SK-N-SH (cell line): ENCODE data around the gene MANEAL. TPM values are rescaled to one million over a fixed set of nuclear protein-coding genes. Genes with fewer than 3 reads are reported as not detected.

Source experiments
- CTCF ChIA-PET: fragments of 300-600, 350-600 bp; formaldehyde crosslinking; extraction: SDS; loops from one replicate; lab custom pipeline; 2021; lab: Yijun Ruan, JAX
- POLR2A ChIA-PET: fragments of 350-600 bp; sonication (Branson Sonifier 250); formaldehyde crosslinking; extraction: SDS; loops from one replicate; lab custom pipeline; 2020; ENCODE audit warnings: antibody characterized with exemption, inconsistent platforms; lab: Yijun Ruan, JAX
- DNase-seq: peaks from one replicate; pipeline ENCODE4 v3.0.0; 2012
- H2AFZ ChIP-seq: fragments of 200-600 bp; sonication (generic); 2 replicates; pipeline ENCODE4 v1.8.1; 2016; ENCODE audit warnings: antibody characterized with exemption, mild to moderate bottlenecking, low read depth
- H3F3A ChIP-seq: fragments of 200-600 bp; sonication (generic); replicated peaks from 2 replicates; pipeline ENCODE3; 2016; ENCODE audit warnings: antibody characterized with exemption, mild to moderate bottlenecking; ENCODE audit not compliant: insufficient read depth
- H3K27ac ChIP-seq, 2 experiments: fragments of 200-500 bp in 1 of 2; fragments of 200-600 bp in 1 of 2; sonication (Bioruptor generic) in 1 of 2; sonication (generic), shearing (Covaris generic) in 1 of 2; 2 replicates each; pipeline versions ENCODE4 v1.5.1 to v1.6.1; 2014 to 2016; ENCODE audit warnings: low read depth in 2 of 2, inconsistent platforms in 1 of 2, low read length in 1 of 2, mild to moderate bottlenecking in 1 of 2, mixed read lengths in 1 of 2
- H3K27me3 ChIP-seq: fragments of 200-600 bp; sonication (generic), shearing (Covaris generic); 2 replicates; pipeline ENCODE4 v1.6.1; 2016; ENCODE audit warnings: mixed run types; ENCODE audit not compliant: insufficient read depth
- H3K36me3 ChIP-seq, 2 experiments: fragments of 200-500 bp in 1 of 2; fragments of 200-600 bp in 1 of 2; sonication (Bioruptor generic) in 1 of 2; sonication (generic) in 1 of 2; replicated peaks in 1 of 2; 2 replicates each; pipeline versions ENCODE3 to v1.5.1; 2014 to 2016; ENCODE audit warnings: low read length in 1 of 2, mild to moderate bottlenecking in 1 of 2; ENCODE audit not compliant: insufficient read depth in 2 of 2, control insufficient read depth in 1 of 2
- H3K4me1 ChIP-seq, 2 experiments: fragments of 200-500 bp in 1 of 2; fragments of 200-600 bp in 1 of 2; sonication (Bioruptor generic) in 1 of 2; sonication (generic), shearing (Covaris generic) in 1 of 2; 2 replicates each; pipeline versions ENCODE4 v1.5.1 to v1.6.1; 2014 to 2016; ENCODE audit warnings: low read depth in 1 of 2, low read length in 1 of 2, mixed run types in 1 of 2; ENCODE audit not compliant: insufficient read depth in 2 of 2, control insufficient read depth in 1 of 2
- H3K4me2 ChIP-seq: fragments of 200-600 bp; sonication (generic), shearing (Covaris generic); 2 replicates; pipeline ENCODE4 v1.6.1; 2017; ENCODE audit warnings: mixed run types
- H3K4me3 ChIP-seq, 2 experiments: fragments of 200-500 bp in 1 of 2; fragments of 200-600 bp in 1 of 2; sonication (Bioruptor generic) in 1 of 2; sonication (generic), shearing (Covaris generic) in 1 of 2; 2 replicates each; pipeline versions ENCODE4 v1.5.1 to v1.8.1; 2014 to 2016; ENCODE audit warnings: low read depth in 2 of 2, inconsistent platforms in 1 of 2, low read length in 1 of 2, mild to moderate bottlenecking in 1 of 2, mixed read lengths in 1 of 2, moderate library complexity in 1 of 2
- H3K79me2 ChIP-seq: fragments of 200-600 bp; sonication (generic); 2 replicates; pipeline ENCODE4 v1.8.1; 2017; ENCODE audit warnings: mild to moderate bottlenecking; ENCODE audit not compliant: insufficient read depth
- H3K9ac ChIP-seq: fragments of 200-600 bp; sonication (generic); 2 replicates; pipeline ENCODE4 v1.6.1; 2017; ENCODE audit warnings: mixed run types
- H3K9me2 ChIP-seq: fragments of 200-600 bp; sonication (generic); 2 replicates; pipeline ENCODE4 v1.6.1; 2017; ENCODE audit warnings: mixed run types
- H3K9me3 ChIP-seq: fragments of 200-600 bp; sonication (generic); 2 replicates; pipeline ENCODE4 v1.6.1; 2017; ENCODE audit warnings: mixed run types, mild to moderate bottlenecking, moderate library complexity
- H4K20me1 ChIP-seq: fragments of 200-600 bp; sonication (generic); 2 replicates; pipeline ENCODE4 v1.6.1; 2017; ENCODE audit warnings: mild to moderate bottlenecking, mixed run types; ENCODE audit not compliant: insufficient read depth
- CHD2 ChIP-seq: fragments of 150-350 bp; IDR thresholded peaks from 2 replicates; pipeline ENCODE4 v1.6.1; 2018; ENCODE audit warnings: low read length; ENCODE audit not compliant: partially characterized antibody
- ELF1 ChIP-seq: IDR thresholded peaks from 2 replicates; pipeline ENCODE4 v1.4.0; 2012
- EP300 ChIP-seq, 2 experiments: IDR thresholded peaks; 2 replicates each; pipeline versions ENCODE4 v1.4.0 to v1.6.1; 2012; ENCODE audit warnings: borderline replicate concordance in 1 of 2, low read depth in 1 of 2, low read length in 1 of 2
- EZH2phosphoT487 ChIP-seq: fragments of 200-600 bp; sonication (generic); IDR thresholded peaks from 2 replicates; pipeline ENCODE4 v1.6.1; 2017; ENCODE audit warnings: low read depth, mixed run types, mild to moderate bottlenecking, antibody characterized with exemption, moderate library complexity, borderline replicate concordance
- FOSL2 ChIP-seq: IDR thresholded peaks from 2 replicates; pipeline ENCODE4 v1.4.0; 2012; ENCODE audit warnings: low read depth, mild to moderate bottlenecking, moderate library complexity, borderline replicate concordance
- GABPA ChIP-seq: IDR thresholded peaks from 2 replicates; pipeline ENCODE4 v1.4.0; 2012; ENCODE audit warnings: low read depth, mild to moderate bottlenecking
- GATA2 ChIP-seq: sonication (generic); formaldehyde crosslinking; IDR thresholded peaks from 2 replicates; pipeline ENCODE4 v1.5.0; 2020; ENCODE audit warnings: mild to moderate bottlenecking, missing genetic modification reagents
- JUND ChIP-seq: IDR thresholded peaks from 2 replicates; pipeline ENCODE4 v1.4.0; 2012
- MEF2A ChIP-seq: IDR thresholded peaks from 2 replicates; pipeline ENCODE4 v1.4.0; 2012; ENCODE audit warnings: low read depth, borderline replicate concordance
- NFIC ChIP-seq: IDR thresholded peaks from 2 replicates; pipeline ENCODE4 v1.4.0; 2012; ENCODE audit warnings: borderline replicate concordance
- POLR2AphosphoS5 ChIP-seq: IDR thresholded peaks from 2 replicates; pipeline ENCODE4 v1.6.1; 2012; ENCODE audit warnings: low read depth, low read length
- RFX5 ChIP-seq: IDR thresholded peaks from 2 replicates; pipeline ENCODE4 v1.6.1; 2012; ENCODE audit warnings: mild to moderate bottlenecking, improper control_type of control experiment, low read length
- RXRA ChIP-seq: IDR thresholded peaks from 2 replicates; pipeline ENCODE4 v1.4.0; 2012; ENCODE audit warnings: low read depth, mild to moderate bottlenecking, borderline replicate concordance
- SIN3A ChIP-seq: IDR thresholded peaks from 2 replicates; pipeline ENCODE4 v1.6.1; 2012; ENCODE audit warnings: low read depth, mild to moderate bottlenecking, low read length, moderate library complexity, borderline replicate concordance
- SMC3 ChIP-seq: IDR thresholded peaks from 2 replicates; pipeline ENCODE4 v1.6.1; 2012; ENCODE audit warnings: low read depth, low read length, improper control_type of control experiment
- TAF1 ChIP-seq: IDR thresholded peaks from 2 replicates; pipeline ENCODE4 v1.6.1; 2012; ENCODE audit warnings: low read depth, mild to moderate bottlenecking, low read length, moderate library complexity, borderline replicate concordance
- TCF12 ChIP-seq: IDR thresholded peaks from 2 replicates; pipeline ENCODE4 v1.4.0; 2012
- WGBS: methylation state at CpG from one replicate; pipeline ENCODE4 v1.1.6; 2017; ENCODE audit warnings: low lambda C conversion rate; 5-methylcytosine and 5-hydroxymethylcytosine counted together
- polyA plus RNA-seq, 3 experiments: library from polyadenylated mRNA; depleted of rRNA; stranded (reverse); fragments of >200 nt; gene quantifications; 2 replicates each; pipeline ENCODE4 v1.2.3, GENCODE V29; 2012
- TF ChIP-seq, protein P1 (sequence below): fragments of 150-350 bp; IDR thresholded peaks from 2 replicates; pipeline ENCODE4 v1.6.1; 2017; ENCODE audit warnings: antibody characterized with exemption, low read length, low read depth, borderline replicate concordance
- TF ChIP-seq, protein P2 (sequence below): IDR thresholded peaks from 2 replicates; pipeline ENCODE4 v1.4.0; 2012; ENCODE audit warnings: low read depth, borderline replicate concordance
- TF ChIP-seq, protein P3 (sequence below): fragments of 200-600 bp; sonication (generic); IDR thresholded peaks from 2 replicates; pipeline ENCODE4 v1.6.1; 2017; ENCODE audit warnings: antibody characterized with exemption, mild to moderate bottlenecking, moderate library complexity

The MANEAL gene
- polyA plus RNA-seq, 1 of the 3 experiments (the other 2 are of a cell fraction), result 2.7 TPM

DNA sequence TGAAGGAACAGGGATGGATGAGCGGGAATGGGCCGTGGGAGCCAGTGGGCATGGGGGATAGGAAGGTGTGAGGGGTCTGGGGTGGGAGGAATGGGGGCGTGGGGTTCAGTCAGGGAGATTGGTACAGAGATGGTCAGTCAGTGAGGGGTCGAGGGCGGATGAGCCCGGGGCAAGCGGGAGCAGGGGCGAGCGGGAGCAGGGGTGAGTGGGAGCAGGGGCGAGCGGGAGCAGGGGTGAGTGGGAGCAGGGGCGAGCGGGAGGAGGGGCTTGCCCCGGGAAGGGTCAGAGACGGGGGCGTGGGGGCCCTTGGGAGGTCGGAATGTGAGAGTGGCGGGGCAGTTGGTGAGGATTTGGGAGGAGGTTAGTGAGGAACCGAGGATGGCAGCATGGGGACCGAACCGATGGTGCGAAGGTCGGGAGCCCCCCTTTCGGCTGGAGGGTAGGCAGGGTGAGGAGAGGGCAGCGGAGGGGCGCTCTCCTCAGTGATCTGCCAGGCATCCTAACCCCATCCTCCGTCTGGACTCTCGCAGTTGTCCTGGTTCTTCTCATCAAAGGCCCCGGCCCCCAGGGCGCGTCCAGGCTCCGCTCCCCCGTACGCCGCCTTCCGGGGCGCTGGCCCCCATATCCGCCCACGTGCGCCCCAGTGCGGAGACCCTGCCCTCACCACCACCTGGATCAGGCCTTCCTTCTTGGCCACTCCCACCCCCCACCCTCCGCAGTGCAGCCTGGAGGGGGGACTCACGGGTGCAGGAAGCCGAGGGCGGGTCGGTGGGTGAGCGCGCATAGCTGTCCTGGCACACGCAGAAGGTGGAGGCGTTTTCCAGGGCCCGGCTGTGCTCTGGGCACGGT lies 40.0 kb upstream of the MANEAL start (continued):
- TF ChIP-seq POLR2AphosphoS5 (no peak), SMC3 (no peak), TCF12 (no peak), GATA2 (no peak), MEF2A (no peak)
- TF ChIP-seq, protein P1, sequence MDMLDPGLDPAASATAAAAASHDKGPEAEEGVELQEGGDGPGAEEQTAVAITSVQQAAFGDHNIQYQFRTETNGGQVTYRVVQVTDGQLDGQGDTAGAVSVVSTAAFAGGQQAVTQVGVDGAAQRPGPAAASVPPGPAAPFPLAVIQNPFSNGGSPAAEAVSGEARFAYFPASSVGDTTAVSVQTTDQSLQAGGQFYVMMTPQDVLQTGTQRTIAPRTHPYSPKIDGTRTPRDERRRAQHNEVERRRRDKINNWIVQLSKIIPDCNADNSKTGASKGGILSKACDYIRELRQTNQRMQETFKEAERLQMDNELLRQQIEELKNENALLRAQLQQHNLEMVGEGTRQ, result no peak

DNA sequence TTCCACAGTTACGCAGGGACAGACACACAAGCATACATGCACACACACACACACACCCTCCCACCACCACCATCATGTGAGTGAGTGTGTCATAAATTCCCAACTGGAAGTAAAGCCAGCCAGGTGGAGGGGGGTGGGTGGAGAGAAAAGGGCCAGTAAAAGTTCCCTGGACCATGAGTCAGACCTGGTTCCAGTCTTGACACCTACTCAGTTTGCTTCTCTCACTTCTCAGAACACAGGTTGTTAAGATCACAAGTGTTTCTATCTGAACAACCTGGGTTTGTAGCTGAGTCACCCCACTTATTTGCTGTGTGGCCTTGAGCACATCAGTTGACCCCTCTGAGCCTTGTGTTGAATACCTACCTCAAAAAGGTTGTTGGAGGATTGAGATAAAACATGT lies 38.4 kb upstream of the MANEAL start:
- no peak for DNase-seq
- H3K4me3 ChIP-seq, result no peak overlapping the region
- no peak overlapping the region for H3K4me2 ChIP-seq
- H3K27me3 ChIP-seq, result peaks cover 22% of the 10 kb centered on the region
- H3K9ac ChIP-seq, result no peak overlapping the region
- no peaks in the 10 kb centered on the region for H3K36me3 ChIP-seq
- H3K9me3 ChIP-seq, result no peaks in the 10 kb centered on the region
- ChIA-PET POLR2A (no interaction called here), CTCF (interaction anchor here (0.8 to 1.2 kb wide), 2 partner anchors 11 to 68 kb away, joined by 3 to 7 read pairs; no protein-coding TSS in a partner anchor)
- no peak for TF ChIP-seq CHD2
- TF ChIP-seq, protein P1, result no peak
- no peak for TF ChIP-seq RFX5
- TF ChIP-seq FOSL2, result no peak
- no peak for TF ChIP-seq GABPA
- TF ChIP-seq RXRA, result no peak
- TF ChIP-seq GATA2, result no peak
- TF ChIP-seq TAF1, result no peak
- 85% methylated on average over 1 of the region's 1 CpG for WGBS
- H3K9me2 ChIP-seq, result no peaks in the 10 kb centered on the region
- no peak overlapping the region for H3K27ac ChIP-seq
- H3K4me1 ChIP-seq, result no peaks in the 10 kb centered on the region; a peak in 1 of 4 replicates
- H4K20me1 ChIP-seq, result no peaks in the 10 kb centered on the region
- no peaks in the 10 kb centered on the region for H3K79me2 ChIP-seq
- no peak overlapping the region for H2AFZ ChIP-seq
- no peaks in the 10 kb centered on the region for H3F3A ChIP-seq

DNA sequence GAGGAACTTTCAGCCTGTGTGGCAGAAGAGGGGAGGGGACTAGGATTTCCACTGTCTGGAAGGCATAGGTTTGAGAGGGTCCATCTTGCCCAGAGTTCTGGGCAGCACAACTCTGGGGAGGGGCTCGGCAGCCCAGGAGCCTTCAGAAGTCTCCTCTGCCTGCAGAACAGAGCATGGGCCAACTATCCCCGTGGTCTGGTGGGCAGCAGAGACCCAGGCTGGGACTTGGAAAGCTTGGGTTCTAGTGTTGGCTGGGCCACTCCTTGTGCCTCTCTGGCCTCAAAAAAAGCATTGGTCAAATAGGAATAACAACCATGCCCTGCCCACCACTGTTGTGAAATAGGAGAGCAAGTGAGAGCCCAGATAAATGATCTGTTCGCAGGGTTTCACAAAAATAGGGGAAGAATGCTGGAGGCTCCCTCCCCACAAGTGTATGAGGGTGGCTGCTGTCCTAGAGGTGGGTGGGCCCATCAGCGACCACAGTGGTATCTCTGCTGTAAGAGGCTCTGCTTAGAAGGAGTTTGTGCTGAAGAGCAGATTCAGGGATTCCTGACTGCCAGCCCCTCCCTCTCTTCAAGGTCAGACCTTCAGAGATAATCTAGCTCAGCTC lies 37.6 kb upstream of the MANEAL start:
- Histone ChIP-seq H3K9me3 (no peaks in the 10 kb centered on the region), H3K4me2 (no peak overlapping the region), H3K27ac (no peak overlapping the region), H3K36me3 (no peaks in the 10 kb centered on the region), H3K9ac (no peak overlapping the region), H3K79me2 (no peaks in the 10 kb centered on the region), H3K9me2 (no peaks in the 10 kb centered on the region), H3K4me1 (no peaks in the 10 kb centered on the region; a peak in 1 of 4 replicates), H2AFZ (no peak overlapping the region), H3K4me3 (no peak overlapping the region), H3F3A (no peaks in the 10 kb centered on the region), H4K20me1 (no peaks in the 10 kb centered on the region), H3K27me3 (peaks cover 22% of the 10 kb centered on the region)
- ChIA-PET CTCF (interaction anchor here (1.2 to 1.4 kb wide), 2 partner anchors 10 to 11 kb away, joined by 7 to 8 read pairs; no protein-coding TSS in a partner anchor), POLR2A (no interaction called here)
- 48% methylated on average over 3 of the region's 4 CpGs for WGBS
- DNase-seq, result no peak
- TF ChIP-seq NFIC (no peak), FOSL2 (no peak), JUND (no peak), EP300 (IDR thresholded peaks at IDR 0.05; ENCODE audit: borderline replicate concordance in 1 of 2, low read depth in 1 of 2, low read length in 1 of 2) (no peak), ELF1 (no peak), EZH2phosphoT487 (no peak), SIN3A (no peak)
- TF ChIP-seq, protein P2, sequence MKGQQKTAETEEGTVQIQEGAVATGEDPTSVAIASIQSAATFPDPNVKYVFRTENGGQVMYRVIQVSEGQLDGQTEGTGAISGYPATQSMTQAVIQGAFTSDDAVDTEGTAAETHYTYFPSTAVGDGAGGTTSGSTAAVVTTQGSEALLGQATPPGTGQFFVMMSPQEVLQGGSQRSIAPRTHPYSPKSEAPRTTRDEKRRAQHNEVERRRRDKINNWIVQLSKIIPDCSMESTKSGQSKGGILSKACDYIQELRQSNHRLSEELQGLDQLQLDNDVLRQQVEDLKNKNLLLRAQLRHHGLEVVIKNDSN, result no peak
- TF ChIP-seq, protein P1, result no peak
- TF ChIP-seq, protein P3, sequence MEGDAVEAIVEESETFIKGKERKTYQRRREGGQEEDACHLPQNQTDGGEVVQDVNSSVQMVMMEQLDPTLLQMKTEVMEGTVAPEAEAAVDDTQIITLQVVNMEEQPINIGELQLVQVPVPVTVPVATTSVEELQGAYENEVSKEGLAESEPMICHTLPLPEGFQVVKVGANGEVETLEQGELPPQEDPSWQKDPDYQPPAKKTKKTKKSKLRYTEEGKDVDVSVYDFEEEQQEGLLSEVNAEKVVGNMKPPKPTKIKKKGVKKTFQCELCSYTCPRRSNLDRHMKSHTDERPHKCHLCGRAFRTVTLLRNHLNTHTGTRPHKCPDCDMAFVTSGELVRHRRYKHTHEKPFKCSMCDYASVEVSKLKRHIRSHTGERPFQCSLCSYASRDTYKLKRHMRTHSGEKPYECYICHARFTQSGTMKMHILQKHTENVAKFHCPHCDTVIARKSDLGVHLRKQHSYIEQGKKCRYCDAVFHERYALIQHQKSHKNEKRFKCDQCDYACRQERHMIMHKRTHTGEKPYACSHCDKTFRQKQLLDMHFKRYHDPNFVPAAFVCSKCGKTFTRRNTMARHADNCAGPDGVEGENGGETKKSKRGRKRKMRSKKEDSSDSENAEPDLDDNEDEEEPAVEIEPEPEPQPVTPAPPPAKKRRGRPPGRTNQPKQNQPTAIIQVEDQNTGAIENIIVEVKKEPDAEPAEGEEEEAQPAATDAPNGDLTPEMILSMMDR, result no peak
